ENCODE results near the gene FOXN3.

GRCh38 chr14:89379006-89379405 lies 38.0 kb downstream of the FOXN3 start:
- TF ChIP-seq, protein P1, sequence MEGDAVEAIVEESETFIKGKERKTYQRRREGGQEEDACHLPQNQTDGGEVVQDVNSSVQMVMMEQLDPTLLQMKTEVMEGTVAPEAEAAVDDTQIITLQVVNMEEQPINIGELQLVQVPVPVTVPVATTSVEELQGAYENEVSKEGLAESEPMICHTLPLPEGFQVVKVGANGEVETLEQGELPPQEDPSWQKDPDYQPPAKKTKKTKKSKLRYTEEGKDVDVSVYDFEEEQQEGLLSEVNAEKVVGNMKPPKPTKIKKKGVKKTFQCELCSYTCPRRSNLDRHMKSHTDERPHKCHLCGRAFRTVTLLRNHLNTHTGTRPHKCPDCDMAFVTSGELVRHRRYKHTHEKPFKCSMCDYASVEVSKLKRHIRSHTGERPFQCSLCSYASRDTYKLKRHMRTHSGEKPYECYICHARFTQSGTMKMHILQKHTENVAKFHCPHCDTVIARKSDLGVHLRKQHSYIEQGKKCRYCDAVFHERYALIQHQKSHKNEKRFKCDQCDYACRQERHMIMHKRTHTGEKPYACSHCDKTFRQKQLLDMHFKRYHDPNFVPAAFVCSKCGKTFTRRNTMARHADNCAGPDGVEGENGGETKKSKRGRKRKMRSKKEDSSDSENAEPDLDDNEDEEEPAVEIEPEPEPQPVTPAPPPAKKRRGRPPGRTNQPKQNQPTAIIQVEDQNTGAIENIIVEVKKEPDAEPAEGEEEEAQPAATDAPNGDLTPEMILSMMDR (IDR thresholded peaks at IDR 0.05), result no peak
- TF ChIP-seq EP300 (IDR thresholded peaks at IDR 0.05) (no peak), POLR2A (IDR thresholded peaks at IDR 0.05) (no peak)

All from ovary (tissue), 3 donors.